HEK293 (cell line): ENCODE results near the gene SLC30A5.

ENCODE experiments used
- CTCF ChIA-PET: fragments of 350-600 bp; formaldehyde crosslinking; extraction: SDS; loops from one replicate; lab custom pipeline; 2021; ENCODE audit warnings: antibody characterized with exemption; lab: Yijun Ruan, JAX
- POLR2A ChIA-PET: fragments of 300-600 bp; formaldehyde crosslinking; extraction: SDS; loops from one replicate; lab custom pipeline; 2020; ENCODE audit warnings: antibody characterized with exemption, inconsistent platforms; lab: Yijun Ruan, JAX
- H3K27ac ChIP-seq: fragments of 200-500 bp; sonication (Bioruptor generic); 2 replicates; pipeline ENCODE4 v1.5.1; 2014; ENCODE audit warnings: low read depth, low read length, control low read depth, inconsistent platforms; ENCODE audit errors: extremely low read depth
- H3K36me3 ChIP-seq, 2 experiments: fragments of 200-500 bp in 1 of 2; sonication (Bioruptor generic) in 1 of 2; 1 replicate in 1 of 2; 2 replicates in 1 of 2; pipeline ENCODE4 v1.5.1; 2014 to 2017; ENCODE audit warnings: inconsistent platforms in 2 of 2, low read length in 2 of 2; ENCODE audit not compliant: control insufficient read depth in 2 of 2, insufficient read depth in 1 of 2
- H3K4me1 ChIP-seq: fragments of 200-500 bp; sonication (Bioruptor generic); 2 replicates; pipeline ENCODE4 v1.5.1; 2014; ENCODE audit warnings: mild to moderate bottlenecking, low read length, inconsistent platforms; ENCODE audit not compliant: control insufficient read depth, insufficient read depth
- H3K4me3 ChIP-seq: 2 replicates; pipeline ENCODE4 v1.5.1; 2011; ENCODE audit warnings: low read depth, mild to moderate bottlenecking, control low read depth, low read length, moderate library complexity
- H3K9me3 ChIP-seq: fragments of 200-500 bp; sonication (Bioruptor generic); 2 replicates; pipeline ENCODE4 v1.5.1; 2014; ENCODE audit warnings: low read depth, low read length, inconsistent platforms; ENCODE audit not compliant: control insufficient read depth, insufficient read depth
- SP3 ChIP-seq: fragments of 450-650 bp; formaldehyde crosslinking; IDR thresholded peaks from 2 replicates; pipeline ENCODE4 v1.5.1; 2016; ENCODE audit warnings: missing biosample characterization, missing genetic modification characterization
- TCF7L2 ChIP-seq: IDR thresholded peaks from 2 replicates; pipeline ENCODE4 v1.6.1; 2011; ENCODE audit warnings: low read depth, mild to moderate bottlenecking, inconsistent platforms, low read length, moderate library complexity, borderline replicate concordance
- ZBTB17 ChIP-seq: fragments of 450-650 bp; formaldehyde crosslinking; IDR thresholded peaks from 2 replicates; pipeline ENCODE4 v1.5.1; 2016; ENCODE audit warnings: missing biosample characterization, missing genetic modification characterization
- ZNF114 ChIP-seq: fragments of 450-650 bp; formaldehyde crosslinking; IDR thresholded peaks from 2 replicates; pipeline ENCODE4 v1.5.0; 2017; ENCODE audit warnings: missing biosample characterization, missing genetic modification characterization
- ZNF133 ChIP-seq: fragments of 450-650 bp; formaldehyde crosslinking; IDR thresholded peaks from 2 replicates; pipeline ENCODE4 v1.5.1; 2016; ENCODE audit warnings: missing biosample characterization, missing genetic modification characterization
- ZNF514 ChIP-seq: fragments of 450-650 bp; formaldehyde crosslinking; IDR thresholded peaks from 2 replicates; pipeline ENCODE4 v1.5.1; 2016; ENCODE audit warnings: missing biosample characterization, missing genetic modification characterization
- ZNF521 ChIP-seq: fragments of 450-650 bp; formaldehyde crosslinking; IDR thresholded peaks from 2 replicates; pipeline ENCODE4 v1.5.1; 2017; ENCODE audit warnings: missing biosample characterization, mild to moderate bottlenecking, missing genetic modification characterization
- ZNF544 ChIP-seq: fragments of 450-650 bp; formaldehyde crosslinking; IDR thresholded peaks from 2 replicates; pipeline ENCODE4 v1.5.0; 2017; ENCODE audit warnings: missing biosample characterization, missing genetic modification characterization
- ZNF558 ChIP-seq: fragments of 450-650 bp; formaldehyde crosslinking; IDR thresholded peaks from 2 replicates; pipeline ENCODE4 v1.5.1; 2016; ENCODE audit warnings: missing biosample characterization, missing genetic modification characterization
- ZNF561 ChIP-seq: fragments of 450-650 bp; IDR thresholded peaks from 2 replicates; pipeline ENCODE4 v1.5.1; 2018; ENCODE audit warnings: missing biosample characterization, missing genetic modification characterization, borderline replicate concordance
- ZNF596 ChIP-seq: fragments of 450-650 bp; IDR thresholded peaks from 2 replicates; pipeline ENCODE4 v1.5.0; 2018; ENCODE audit warnings: missing biosample characterization, mild to moderate bottlenecking, missing genetic modification characterization, moderate library complexity
- ZSCAN16 ChIP-seq: fragments of 450-650 bp; formaldehyde crosslinking; IDR thresholded peaks from 2 replicates; pipeline ENCODE4 v1.5.1; 2016; ENCODE audit warnings: missing biosample characterization, missing genetic modification characterization
- TF ChIP-seq, protein P1 (sequence below): fragments of 450-650 bp; formaldehyde crosslinking; optimal IDR thresholded peaks from 2 replicates; pipeline ENCODE3; 2016; ENCODE audit warnings: missing biosample characterization, mild to moderate bottlenecking, missing genetic modification characterization
- TF ChIP-seq, protein P2 (sequence below): fragments of 450-650 bp; formaldehyde crosslinking; IDR thresholded peaks from 2 replicates; pipeline ENCODE4 v1.5.1; 2016; ENCODE audit warnings: missing biosample characterization, missing genetic modification characterization, borderline replicate concordance
- TF ChIP-seq, protein P3 (sequence below): fragments of 450-650 bp; formaldehyde crosslinking; conservative IDR thresholded peaks from 2 replicates; pipeline ENCODE4 v1.5.1; 2016; ENCODE audit warnings: low read depth, missing biosample characterization, missing genetic modification characterization
- TF ChIP-seq, protein P4 (sequence below): fragments of 450-650 bp; formaldehyde crosslinking; IDR thresholded peaks from 2 replicates; pipeline ENCODE4 v1.5.1; 2016; ENCODE audit warnings: missing biosample characterization, missing genetic modification characterization, low read depth
- TF ChIP-seq, protein P5 (sequence below): fragments of 450-650 bp; formaldehyde crosslinking; IDR thresholded peaks from 2 replicates; pipeline ENCODE4 v1.5.1; 2016; ENCODE audit warnings: missing biosample characterization, missing genetic modification characterization, low read depth

The SLC30A5 gene

DNA sequence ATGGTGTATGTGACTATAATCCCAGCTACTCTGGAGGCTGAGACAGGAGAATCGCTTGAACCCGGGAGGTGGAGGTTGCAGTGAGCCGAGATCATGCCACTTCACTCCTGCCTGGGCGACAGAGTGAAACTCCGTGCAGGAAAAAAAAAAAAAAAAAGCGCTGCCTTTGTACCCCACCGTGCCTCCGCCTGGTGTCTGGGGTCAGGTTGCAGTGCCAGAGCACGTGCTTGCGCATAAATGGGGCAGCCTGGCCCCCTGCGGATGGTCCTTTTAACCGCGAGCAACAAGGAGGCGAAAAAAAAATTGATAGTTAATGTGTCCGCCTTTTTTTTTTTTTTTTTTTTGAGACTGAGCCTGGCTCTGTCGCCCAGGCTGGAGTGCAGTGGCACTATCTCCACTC, 66.8 kb downstream of the SLC30A5 start (continued):
- TF ChIP-seq ZNF521 (tag by site-specific recombination) (no peak), ZSCAN16 (tag by site-specific recombination) (no peak), TCF7L2 (no peak)
- TF ChIP-seq, protein P1, sequence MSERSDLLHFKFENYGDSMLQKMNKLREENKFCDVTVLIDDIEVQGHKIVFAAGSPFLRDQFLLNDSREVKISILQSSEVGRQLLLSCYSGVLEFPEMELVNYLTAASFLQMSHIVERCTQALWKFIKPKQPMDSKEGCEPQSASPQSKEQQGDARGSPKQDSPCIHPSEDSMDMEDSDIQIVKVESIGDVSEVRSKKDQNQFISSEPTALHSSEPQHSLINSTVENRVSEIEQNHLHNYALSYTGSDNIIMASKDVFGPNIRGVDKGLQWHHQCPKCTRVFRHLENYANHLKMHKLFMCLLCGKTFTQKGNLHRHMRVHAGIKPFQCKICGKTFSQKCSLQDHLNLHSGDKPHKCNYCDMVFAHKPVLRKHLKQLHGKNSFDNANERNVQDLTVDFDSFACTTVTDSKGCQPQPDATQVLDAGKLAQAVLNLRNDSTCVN (tag by site-specific recombination), result no peak
- TF ChIP-seq, protein P2, sequence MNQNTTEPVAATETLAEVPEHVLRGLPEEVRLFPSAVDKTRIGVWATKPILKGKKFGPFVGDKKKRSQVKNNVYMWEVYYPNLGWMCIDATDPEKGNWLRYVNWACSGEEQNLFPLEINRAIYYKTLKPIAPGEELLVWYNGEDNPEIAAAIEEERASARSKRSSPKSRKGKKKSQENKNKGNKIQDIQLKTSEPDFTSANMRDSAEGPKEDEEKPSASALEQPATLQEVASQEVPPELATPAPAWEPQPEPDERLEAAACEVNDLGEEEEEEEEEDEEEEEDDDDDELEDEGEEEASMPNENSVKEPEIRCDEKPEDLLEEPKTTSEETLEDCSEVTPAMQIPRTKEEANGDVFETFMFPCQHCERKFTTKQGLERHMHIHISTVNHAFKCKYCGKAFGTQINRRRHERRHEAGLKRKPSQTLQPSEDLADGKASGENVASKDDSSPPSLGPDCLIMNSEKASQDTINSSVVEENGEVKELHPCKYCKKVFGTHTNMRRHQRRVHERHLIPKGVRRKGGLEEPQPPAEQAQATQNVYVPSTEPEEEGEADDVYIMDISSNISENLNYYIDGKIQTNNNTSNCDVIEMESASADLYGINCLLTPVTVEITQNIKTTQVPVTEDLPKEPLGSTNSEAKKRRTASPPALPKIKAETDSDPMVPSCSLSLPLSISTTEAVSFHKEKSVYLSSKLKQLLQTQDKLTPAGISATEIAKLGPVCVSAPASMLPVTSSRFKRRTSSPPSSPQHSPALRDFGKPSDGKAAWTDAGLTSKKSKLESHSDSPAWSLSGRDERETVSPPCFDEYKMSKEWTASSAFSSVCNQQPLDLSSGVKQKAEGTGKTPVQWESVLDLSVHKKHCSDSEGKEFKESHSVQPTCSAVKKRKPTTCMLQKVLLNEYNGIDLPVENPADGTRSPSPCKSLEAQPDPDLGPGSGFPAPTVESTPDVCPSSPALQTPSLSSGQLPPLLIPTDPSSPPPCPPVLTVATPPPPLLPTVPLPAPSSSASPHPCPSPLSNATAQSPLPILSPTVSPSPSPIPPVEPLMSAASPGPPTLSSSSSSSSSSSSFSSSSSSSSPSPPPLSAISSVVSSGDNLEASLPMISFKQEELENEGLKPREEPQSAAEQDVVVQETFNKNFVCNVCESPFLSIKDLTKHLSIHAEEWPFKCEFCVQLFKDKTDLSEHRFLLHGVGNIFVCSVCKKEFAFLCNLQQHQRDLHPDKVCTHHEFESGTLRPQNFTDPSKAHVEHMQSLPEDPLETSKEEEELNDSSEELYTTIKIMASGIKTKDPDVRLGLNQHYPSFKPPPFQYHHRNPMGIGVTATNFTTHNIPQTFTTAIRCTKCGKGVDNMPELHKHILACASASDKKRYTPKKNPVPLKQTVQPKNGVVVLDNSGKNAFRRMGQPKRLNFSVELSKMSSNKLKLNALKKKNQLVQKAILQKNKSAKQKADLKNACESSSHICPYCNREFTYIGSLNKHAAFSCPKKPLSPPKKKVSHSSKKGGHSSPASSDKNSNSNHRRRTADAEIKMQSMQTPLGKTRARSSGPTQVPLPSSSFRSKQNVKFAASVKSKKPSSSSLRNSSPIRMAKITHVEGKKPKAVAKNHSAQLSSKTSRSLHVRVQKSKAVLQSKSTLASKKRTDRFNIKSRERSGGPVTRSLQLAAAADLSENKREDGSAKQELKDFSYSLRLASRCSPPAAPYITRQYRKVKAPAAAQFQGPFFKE (tag by site-specific recombination), result no peak
- TF ChIP-seq, protein P3, sequence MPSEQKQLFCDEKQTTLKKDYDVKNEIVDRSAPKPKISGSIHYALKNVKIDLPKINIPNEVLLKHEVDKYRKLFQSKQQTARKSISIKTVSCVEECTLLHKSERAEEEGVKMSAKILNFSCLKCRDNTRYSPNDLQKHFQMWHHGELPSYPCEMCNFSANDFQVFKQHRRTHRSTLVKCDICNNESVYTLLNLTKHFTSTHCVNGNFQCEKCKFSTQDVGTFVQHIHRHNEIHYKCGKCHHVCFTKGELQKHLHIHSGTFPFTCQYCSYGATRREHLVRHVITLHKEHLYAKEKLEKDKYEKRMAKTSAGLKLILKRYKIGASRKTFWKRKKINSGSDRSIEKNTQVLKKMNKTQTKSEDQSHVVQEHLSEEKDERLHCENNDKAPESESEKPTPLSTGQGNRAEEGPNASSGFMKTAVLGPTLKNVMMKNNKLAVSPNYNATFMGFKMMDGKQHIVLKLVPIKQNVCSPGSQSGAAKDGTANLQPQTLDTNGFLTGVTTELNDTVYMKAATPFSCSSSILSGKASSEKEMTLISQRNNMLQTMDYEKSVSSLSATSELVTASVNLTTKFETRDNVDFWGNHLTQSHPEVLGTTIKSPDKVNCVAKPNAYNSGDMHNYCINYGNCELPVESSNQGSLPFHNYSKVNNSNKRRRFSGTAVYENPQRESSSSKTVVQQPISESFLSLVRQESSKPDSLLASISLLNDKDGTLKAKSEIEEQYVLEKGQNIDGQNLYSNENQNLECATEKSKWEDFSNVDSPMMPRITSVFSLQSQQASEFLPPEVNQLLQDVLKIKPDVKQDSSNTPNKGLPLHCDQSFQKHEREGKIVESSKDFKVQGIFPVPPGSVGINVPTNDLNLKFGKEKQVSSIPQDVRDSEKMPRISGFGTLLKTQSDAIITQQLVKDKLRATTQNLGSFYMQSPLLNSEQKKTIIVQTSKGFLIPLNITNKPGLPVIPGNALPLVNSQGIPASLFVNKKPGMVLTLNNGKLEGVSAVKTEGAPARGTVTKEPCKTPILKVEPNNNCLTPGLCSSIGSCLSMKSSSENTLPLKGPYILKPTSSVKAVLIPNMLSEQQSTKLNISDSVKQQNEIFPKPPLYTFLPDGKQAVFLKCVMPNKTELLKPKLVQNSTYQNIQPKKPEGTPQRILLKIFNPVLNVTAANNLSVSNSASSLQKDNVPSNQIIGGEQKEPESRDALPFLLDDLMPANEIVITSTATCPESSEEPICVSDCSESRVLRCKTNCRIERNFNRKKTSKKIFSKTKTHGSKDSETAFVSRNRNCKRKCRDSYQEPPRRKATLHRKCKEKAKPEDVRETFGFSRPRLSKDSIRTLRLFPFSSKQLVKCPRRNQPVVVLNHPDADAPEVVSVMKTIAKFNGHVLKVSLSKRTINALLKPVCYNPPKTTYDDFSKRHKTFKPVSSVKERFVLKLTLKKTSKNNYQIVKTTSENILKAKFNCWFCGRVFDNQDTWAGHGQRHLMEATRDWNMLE (tag by site-specific recombination), result no peak

DNA sequence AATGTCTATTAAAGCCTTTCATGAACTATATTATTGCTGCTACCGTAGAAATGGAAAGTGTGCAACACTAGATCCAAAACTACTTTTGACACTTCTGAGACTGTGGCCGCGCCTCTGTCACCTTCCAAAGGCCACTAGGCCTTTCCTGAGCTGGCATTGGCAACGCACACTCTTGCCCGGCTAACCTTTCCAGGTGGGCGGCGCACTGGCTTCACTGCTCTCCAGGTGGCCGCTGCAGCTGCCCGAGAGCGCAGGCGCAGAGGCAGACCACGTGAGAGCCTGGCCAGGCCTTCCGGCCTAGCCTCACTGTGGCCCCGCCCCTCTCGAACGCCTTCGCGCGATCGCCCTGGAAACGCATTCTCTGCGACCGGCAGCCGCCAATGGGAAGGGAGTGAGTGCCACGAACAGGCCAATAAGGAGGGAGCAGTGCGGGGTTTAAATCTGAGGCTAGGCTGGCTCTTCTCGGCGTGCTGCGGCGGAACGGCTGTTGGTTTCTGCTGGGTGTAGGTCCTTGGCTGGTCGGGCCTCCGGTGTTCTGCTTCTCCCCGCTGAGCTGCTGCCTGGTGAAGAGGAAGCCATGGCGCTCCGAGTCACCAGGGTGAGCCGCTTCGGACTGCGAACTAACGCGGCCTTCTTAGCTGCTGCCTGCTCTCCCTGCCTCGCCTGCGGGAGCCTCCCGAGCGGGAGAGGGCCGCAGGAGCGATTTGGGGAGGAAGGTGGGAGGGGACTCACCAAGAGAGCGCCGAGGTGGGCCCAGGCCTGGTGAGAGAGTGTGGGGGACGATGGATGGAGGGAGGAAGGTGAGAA, 73.1 kb downstream of the SLC30A5 start, which contains the start of gene CCNB1:
Gene CCNB1 (plus strand): TSS at position 465 of the 807 bp plus-strand sequence. CDS start 113 bp downstream, at position 578.
- H3K4me1 ChIP-seq, result peaks cover 2% of the 10 kb centered on the region; the same call in 1 of the 2 replicates
- ChIA-PET POLR2A (interaction anchor here (0.9 to 2.1 kb wide), 8 partner anchors 9 to 73 kb away, joined by 3 to 13 read pairs (median 6); partner anchors contain the start of genes CENPH and SLC30A5), CTCF (interaction anchor here (1.0 to 1.3 kb wide), 2 partner anchors 11 to 73 kb away, joined by 3 read pairs; partner anchors contain the start of gene SLC30A5)
- H3K27ac ChIP-seq, result peak within 1 kb of the TSS; percentile 81
- peak within 1 kb of the TSS; percentile 99 for H3K4me3 ChIP-seq
- H3K36me3 ChIP-seq, result peaks cover 26 to 42% of the 10 kb centered on the region in 2 experiments
- no peaks in the 10 kb centered on the region for H3K9me3 ChIP-seq
- TF ChIP-seq ZNF561 (tag by site-specific recombination) (peak; percentile 11; the same call in 1 of the 2 replicates), ZNF544 (tag by site-specific recombination) (no peak), SP3 (tag by site-specific recombination) (peak; percentile 72), ZNF514 (tag by site-specific recombination) (no peak), ZSCAN16 (tag by site-specific recombination) (no peak), ZNF596 (tag by site-specific recombination) (no peak), ZNF558 (tag by site-specific recombination) (no peak), ZNF133 (tag by site-specific recombination) (no peak), ZNF114 (tag by site-specific recombination) (no peak), ZBTB17 (tag by site-specific recombination) (peak; percentile 100)
- TF ChIP-seq, protein P4, sequence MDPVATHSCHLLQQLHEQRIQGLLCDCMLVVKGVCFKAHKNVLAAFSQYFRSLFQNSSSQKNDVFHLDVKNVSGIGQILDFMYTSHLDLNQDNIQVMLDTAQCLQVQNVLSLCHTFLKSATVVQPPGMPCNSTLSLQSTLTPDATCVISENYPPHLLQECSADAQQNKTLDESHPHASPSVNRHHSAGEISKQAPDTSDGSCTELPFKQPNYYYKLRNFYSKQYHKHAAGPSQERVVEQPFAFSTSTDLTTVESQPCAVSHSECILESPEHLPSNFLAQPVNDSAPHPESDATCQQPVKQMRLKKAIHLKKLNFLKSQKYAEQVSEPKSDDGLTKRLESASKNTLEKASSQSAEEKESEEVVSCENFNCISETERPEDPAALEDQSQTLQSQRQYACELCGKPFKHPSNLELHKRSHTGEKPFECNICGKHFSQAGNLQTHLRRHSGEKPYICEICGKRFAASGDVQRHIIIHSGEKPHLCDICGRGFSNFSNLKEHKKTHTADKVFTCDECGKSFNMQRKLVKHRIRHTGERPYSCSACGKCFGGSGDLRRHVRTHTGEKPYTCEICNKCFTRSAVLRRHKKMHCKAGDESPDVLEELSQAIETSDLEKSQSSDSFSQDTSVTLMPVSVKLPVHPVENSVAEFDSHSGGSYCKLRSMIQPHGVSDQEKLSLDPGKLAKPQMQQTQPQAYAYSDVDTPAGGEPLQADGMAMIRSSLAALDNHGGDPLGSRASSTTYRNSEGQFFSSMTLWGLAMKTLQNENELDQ (tag by site-specific recombination), result no peak
- TF ChIP-seq, protein P5, sequence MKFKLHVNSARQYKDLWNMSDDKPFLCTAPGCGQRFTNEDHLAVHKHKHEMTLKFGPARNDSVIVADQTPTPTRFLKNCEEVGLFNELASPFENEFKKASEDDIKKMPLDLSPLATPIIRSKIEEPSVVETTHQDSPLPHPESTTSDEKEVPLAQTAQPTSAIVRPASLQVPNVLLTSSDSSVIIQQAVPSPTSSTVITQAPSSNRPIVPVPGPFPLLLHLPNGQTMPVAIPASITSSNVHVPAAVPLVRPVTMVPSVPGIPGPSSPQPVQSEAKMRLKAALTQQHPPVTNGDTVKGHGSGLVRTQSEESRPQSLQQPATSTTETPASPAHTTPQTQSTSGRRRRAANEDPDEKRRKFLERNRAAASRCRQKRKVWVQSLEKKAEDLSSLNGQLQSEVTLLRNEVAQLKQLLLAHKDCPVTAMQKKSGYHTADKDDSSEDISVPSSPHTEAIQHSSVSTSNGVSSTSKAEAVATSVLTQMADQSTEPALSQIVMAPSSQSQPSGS, result no peak
